ENCODE results near the gene SVBP. TPM values are rescaled to one million over a fixed set of nuclear protein-coding genes. Genes with fewer than 3 reads are reported as not detected.

The SVBP gene
- total RNA-seq, 2 donors from 2014 or later = 15.0 to 42.5 TPM

DNA sequence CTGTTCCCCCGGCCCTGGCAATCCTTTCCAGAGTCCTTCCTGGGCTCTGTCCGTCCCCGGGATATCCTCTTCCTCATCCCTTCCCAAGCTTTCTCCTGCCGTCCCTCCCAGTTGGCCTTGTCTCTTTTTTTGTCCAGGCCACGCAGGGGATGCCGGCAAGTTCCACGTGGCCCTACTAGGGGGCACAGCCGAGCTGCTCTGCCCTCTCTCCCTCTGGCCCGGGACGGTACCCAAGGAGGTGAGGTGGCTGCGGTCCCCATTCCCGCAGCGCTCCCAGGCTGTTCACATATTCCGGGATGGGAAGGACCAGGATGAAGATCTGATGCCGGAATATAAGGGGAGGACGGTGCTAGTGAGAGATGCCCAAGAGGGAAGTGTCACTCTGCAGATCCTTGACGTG is 13.4 kb upstream of the SVBP start:
- intact Hi-C loops (cut with DNase I) = no loop called here
- Histone ChIP-seq H3K36me3 (no peaks in the 10 kb centered on the region), H3K27me3 (replicated peaks; ENCODE audit: insufficient read depth) (no peaks in the 10 kb centered on the region), H3K27ac (no peak overlapping the region), H3K4me1 (replicated peaks) (no peaks in the 10 kb centered on the region), H3K4me3 (no peak overlapping the region), H3K9me3 (no peaks in the 10 kb centered on the region)
- WGBS = 89% methylated on average over 16 of the region's 17 CpGs
- no peak for TF ChIP-seq POLR2AphosphoS5 (IDR thresholded peaks at IDR 0.05)
- TF ChIP-seq, protein P1, sequence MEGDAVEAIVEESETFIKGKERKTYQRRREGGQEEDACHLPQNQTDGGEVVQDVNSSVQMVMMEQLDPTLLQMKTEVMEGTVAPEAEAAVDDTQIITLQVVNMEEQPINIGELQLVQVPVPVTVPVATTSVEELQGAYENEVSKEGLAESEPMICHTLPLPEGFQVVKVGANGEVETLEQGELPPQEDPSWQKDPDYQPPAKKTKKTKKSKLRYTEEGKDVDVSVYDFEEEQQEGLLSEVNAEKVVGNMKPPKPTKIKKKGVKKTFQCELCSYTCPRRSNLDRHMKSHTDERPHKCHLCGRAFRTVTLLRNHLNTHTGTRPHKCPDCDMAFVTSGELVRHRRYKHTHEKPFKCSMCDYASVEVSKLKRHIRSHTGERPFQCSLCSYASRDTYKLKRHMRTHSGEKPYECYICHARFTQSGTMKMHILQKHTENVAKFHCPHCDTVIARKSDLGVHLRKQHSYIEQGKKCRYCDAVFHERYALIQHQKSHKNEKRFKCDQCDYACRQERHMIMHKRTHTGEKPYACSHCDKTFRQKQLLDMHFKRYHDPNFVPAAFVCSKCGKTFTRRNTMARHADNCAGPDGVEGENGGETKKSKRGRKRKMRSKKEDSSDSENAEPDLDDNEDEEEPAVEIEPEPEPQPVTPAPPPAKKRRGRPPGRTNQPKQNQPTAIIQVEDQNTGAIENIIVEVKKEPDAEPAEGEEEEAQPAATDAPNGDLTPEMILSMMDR (IDR thresholded peaks at IDR 0.05) = no peak
- no peak for TF ChIP-seq POLR2A (IDR thresholded peaks at IDR 0.05)
- DNase-seq (ENCODE audit: low spot score) = no peak

GRCh38 chr1:42825036-42825851 is 8.0 kb upstream of the SVBP start:
- no peaks in the 10 kb centered on the region for H3K4me1 ChIP-seq (replicated peaks)
- intact Hi-C loops (cut with DNase I) = no loop called here
- 69% methylated on average over 10 of the region's 10 CpGs for WGBS

GRCh38 chr1:42824481-42825035 is 7.4 kb upstream of the SVBP start:
- intact Hi-C loops (cut with DNase I) = no loop called here

More at GRCh38 chr1:42825036-42825851, 8.0 kb upstream of the SVBP start:
- Histone ChIP-seq H3K27me3 (replicated peaks; ENCODE audit: insufficient read depth) (no peaks in the 10 kb centered on the region), H3K9me3 (no peaks in the 10 kb centered on the region), H3K4me3 (no peak overlapping the region), H3K27ac (no peak overlapping the region), H3K36me3 (no peaks in the 10 kb centered on the region)
- DNase-seq (ENCODE audit: low spot score) = no peak
- TF ChIP-seq POLR2AphosphoS5 (IDR thresholded peaks at IDR 0.05) (no peak), POLR2A (IDR thresholded peaks at IDR 0.05) (no peak)
- TF ChIP-seq, protein P1 (IDR thresholded peaks at IDR 0.05) = no peak

DNA sequence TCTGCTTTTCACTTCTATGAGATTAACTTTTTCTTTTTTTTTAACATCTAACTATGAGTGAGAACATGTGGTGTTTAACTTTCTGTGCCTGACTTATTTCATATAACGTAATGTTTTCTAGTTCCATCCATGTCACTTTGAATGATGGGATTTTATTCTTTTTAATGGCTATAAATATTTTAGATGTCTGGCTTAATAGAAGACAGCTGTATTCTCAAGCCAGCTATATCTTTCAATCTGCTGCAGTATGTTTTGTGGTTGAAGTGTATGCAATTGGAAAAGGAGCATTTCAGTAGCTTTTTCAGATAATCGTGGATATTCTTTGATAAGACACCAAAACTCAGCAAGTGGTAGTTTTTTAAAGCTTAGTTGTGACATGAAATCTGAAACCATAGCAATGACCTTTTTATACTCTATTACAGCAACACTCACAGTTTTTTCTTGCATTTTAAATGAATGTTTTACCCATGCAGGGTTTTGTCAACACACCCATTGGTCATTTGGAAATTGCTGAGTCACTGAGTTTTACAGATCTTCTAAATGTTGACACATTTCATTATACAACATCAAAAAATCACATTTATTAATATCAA is 5.7 kb upstream of the SVBP start:
- Histone ChIP-seq H3K27me3 (replicated peaks; ENCODE audit: insufficient read depth) (no peaks in the 10 kb centered on the region), H3K9me3 (no peaks in the 10 kb centered on the region), H3K4me3 (no peak overlapping the region), H3K27ac (no peak overlapping the region), H3K4me1 (replicated peaks) (no peaks in the 10 kb centered on the region), H3K36me3 (no peaks in the 10 kb centered on the region)
- intact Hi-C loops (cut with DNase I) = no loop called here
- WGBS = 43% methylated on average over 2 of the region's 2 CpGs
- TF ChIP-seq, protein P1 (IDR thresholded peaks at IDR 0.05) = no peak
- TF ChIP-seq POLR2A (IDR thresholded peaks at IDR 0.05) (no peak), POLR2AphosphoS5 (IDR thresholded peaks at IDR 0.05) (no peak)
- no peak for DNase-seq (ENCODE audit: low spot score)

More at GRCh38 chr1:42824481-42825035, 7.4 kb upstream of the SVBP start:
- 86% methylated on average over 4 of the region's 4 CpGs for WGBS
- Histone ChIP-seq H3K4me3 (no peak overlapping the region), H3K4me1 (replicated peaks) (no peaks in the 10 kb centered on the region), H3K9me3 (no peaks in the 10 kb centered on the region), H3K27me3 (replicated peaks; ENCODE audit: insufficient read depth) (no peaks in the 10 kb centered on the region), H3K36me3 (no peaks in the 10 kb centered on the region), H3K27ac (no peak overlapping the region)
- no peak for DNase-seq (ENCODE audit: low spot score)
- TF ChIP-seq POLR2A (IDR thresholded peaks at IDR 0.05) (no peak), POLR2AphosphoS5 (IDR thresholded peaks at IDR 0.05) (no peak)
- TF ChIP-seq, protein P1 (IDR thresholded peaks at IDR 0.05) = no peak
